Glutamatergic neuron (in vitro differentiated cells): ENCODE results near the gene GNAQ. TPM values are rescaled to one million over a fixed set of nuclear protein-coding genes. Genes with fewer than 3 reads are reported as not detected.

Experiments
- DNase-seq: peaks from one replicate; pipeline ENCODE4 v3.0.0; 2022
- H3K27ac Mint-ChIP-seq: one replicate; pipeline ENCODE4 v1.8.0; 2020; ENCODE audit warnings: mild to moderate bottlenecking, mixed read lengths, inconsistent platforms; ENCODE audit not compliant: unreplicated experiment
- H3K27me3 Mint-ChIP-seq: one replicate; pipeline ENCODE4 v1.8.0; 2020; ENCODE audit warnings: mild to moderate bottlenecking, moderate library complexity, mixed read lengths, inconsistent platforms; ENCODE audit not compliant: unreplicated experiment
- H3K36me3 Mint-ChIP-seq: one replicate; pipeline ENCODE4 v1.8.0; 2020; ENCODE audit warnings: mild to moderate bottlenecking, mixed read lengths, inconsistent platforms; ENCODE audit not compliant: unreplicated experiment
- H3K4me1 Mint-ChIP-seq: one replicate; pipeline ENCODE4 v1.8.0; 2020; ENCODE audit warnings: mild to moderate bottlenecking, low read depth, mixed read lengths, inconsistent platforms; ENCODE audit not compliant: unreplicated experiment
- H3K4me3 Mint-ChIP-seq: one replicate; pipeline ENCODE4 v1.8.0; 2020; ENCODE audit warnings: mild to moderate bottlenecking, mixed read lengths, inconsistent platforms; ENCODE audit not compliant: unreplicated experiment
- H3K9me3 Mint-ChIP-seq: one replicate; pipeline ENCODE4 v1.8.0; 2020; ENCODE audit warnings: mild to moderate bottlenecking, moderate library complexity, mixed read lengths, inconsistent platforms; ENCODE audit not compliant: unreplicated experiment
- total RNA-seq: library from RNA; stranded (reverse); fragmentation: NEBNext Ultra II Directional; extraction: Animal tissue kit (Norgen Biotek cat#: 25700); gene quantifications from one replicate; pipeline ENCODE4 v1.2.1, GENCODE V29; 2021; ENCODE audit not compliant: unreplicated experiment
- TF ChIP-seq, protein P1 (sequence below): fragments of 200-600 bp; sonication (generic); IDR thresholded peaks from one replicate; pipeline ENCODE4 v1.5.0; 2021; ENCODE audit not compliant: partially characterized antibody, unreplicated experiment

The GNAQ gene
- total RNA-seq, 1 donor from 2014 or later = 72.8 TPM

- H3K36me3 Mint-ChIP-seq = peaks cover 5% of the 10 kb centered on the region
- peaks cover 8% of the 10 kb centered on the region for H3K4me1 Mint-ChIP-seq
- H3K4me3 Mint-ChIP-seq = no peak overlapping the region
- DNase-seq = no peak
- peaks cover 2% of the 10 kb centered on the region for H3K27me3 Mint-ChIP-seq
- TF ChIP-seq, protein P1, sequence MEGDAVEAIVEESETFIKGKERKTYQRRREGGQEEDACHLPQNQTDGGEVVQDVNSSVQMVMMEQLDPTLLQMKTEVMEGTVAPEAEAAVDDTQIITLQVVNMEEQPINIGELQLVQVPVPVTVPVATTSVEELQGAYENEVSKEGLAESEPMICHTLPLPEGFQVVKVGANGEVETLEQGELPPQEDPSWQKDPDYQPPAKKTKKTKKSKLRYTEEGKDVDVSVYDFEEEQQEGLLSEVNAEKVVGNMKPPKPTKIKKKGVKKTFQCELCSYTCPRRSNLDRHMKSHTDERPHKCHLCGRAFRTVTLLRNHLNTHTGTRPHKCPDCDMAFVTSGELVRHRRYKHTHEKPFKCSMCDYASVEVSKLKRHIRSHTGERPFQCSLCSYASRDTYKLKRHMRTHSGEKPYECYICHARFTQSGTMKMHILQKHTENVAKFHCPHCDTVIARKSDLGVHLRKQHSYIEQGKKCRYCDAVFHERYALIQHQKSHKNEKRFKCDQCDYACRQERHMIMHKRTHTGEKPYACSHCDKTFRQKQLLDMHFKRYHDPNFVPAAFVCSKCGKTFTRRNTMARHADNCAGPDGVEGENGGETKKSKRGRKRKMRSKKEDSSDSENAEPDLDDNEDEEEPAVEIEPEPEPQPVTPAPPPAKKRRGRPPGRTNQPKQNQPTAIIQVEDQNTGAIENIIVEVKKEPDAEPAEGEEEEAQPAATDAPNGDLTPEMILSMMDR = no peak
- no peak overlapping the region for H3K27ac Mint-ChIP-seq
- peaks cover 4% of the 10 kb centered on the region for H3K9me3 Mint-ChIP-seq
Observed at GRCh38 chr9:77991191-77991590, 40.4 kb downstream of the GNAQ start.

- Mint-ChIP-seq H3K27ac (no peak overlapping the region), H3K27me3 (peaks cover 2% of the 10 kb centered on the region), H3K36me3 (peaks cover 5% of the 10 kb centered on the region), H3K9me3 (peaks cover 2% of the 10 kb centered on the region), H3K4me1 (peaks cover 8% of the 10 kb centered on the region), H3K4me3 (no peak overlapping the region)
- TF ChIP-seq, protein P1 = no peak
- no peak for DNase-seq
Observed at GRCh38 chr9:77989909-77990308, 41.7 kb downstream of the GNAQ start.

GRCh38 chr9:77989458-77989857, 42.2 kb downstream of the GNAQ start:
- Mint-ChIP-seq H3K9me3 (peaks cover 2% of the 10 kb centered on the region), H3K4me1 (peaks cover 8% of the 10 kb centered on the region), H3K27me3 (peaks cover 2% of the 10 kb centered on the region), H3K4me3 (no peak overlapping the region), H3K27ac (no peak overlapping the region), H3K36me3 (peaks cover 5% of the 10 kb centered on the region)
- TF ChIP-seq, protein P1 = no peak
- no peak for DNase-seq

DNA sequence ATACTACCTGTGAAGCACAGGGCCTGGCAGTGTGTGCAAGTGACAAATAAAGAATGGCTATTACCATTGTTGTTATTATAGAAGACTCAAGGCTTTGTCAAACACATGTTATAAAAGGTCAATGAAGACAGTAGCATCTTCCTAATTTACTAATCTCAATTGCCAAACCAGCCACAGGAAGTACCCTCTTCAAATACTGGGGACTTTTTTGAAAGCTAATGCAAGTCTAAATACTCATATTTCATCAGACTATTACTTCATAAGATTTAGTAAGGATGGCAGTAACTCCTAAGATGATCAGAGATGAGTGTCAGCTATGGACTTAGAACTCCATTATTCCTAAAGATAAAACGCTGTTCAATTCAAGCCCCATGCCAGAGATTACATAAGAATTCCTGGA, 43.0 kb downstream of the GNAQ start:
- no peak for DNase-seq
- Mint-ChIP-seq H3K27ac (no peak overlapping the region), H3K4me3 (no peak overlapping the region), H3K9me3 (peaks cover 2% of the 10 kb centered on the region), H3K36me3 (peaks cover 5% of the 10 kb centered on the region), H3K27me3 (peaks cover 2% of the 10 kb centered on the region), H3K4me1 (peaks cover 8% of the 10 kb centered on the region)
- TF ChIP-seq, protein P1 = no peak

- peaks cover 5% of the 10 kb centered on the region for H3K36me3 Mint-ChIP-seq
- peaks cover 2% of the 10 kb centered on the region for H3K9me3 Mint-ChIP-seq
Observed at GRCh38 chr9:77987880-77988525, 43.6 kb downstream of the GNAQ start.

More at GRCh38 chr9:77987880-77988525, 43.6 kb downstream of the GNAQ start:
- Mint-ChIP-seq H3K27ac (no peak overlapping the region), H3K4me1 (peaks cover 8% of the 10 kb centered on the region), H3K27me3 (peaks cover 2% of the 10 kb centered on the region), H3K4me3 (no peak overlapping the region)
- no peak for DNase-seq
- TF ChIP-seq, protein P1 = no peak
